ENCODE results near the gene PNP.
"Not testable (repeated sequence)": the region's sequence is repeated elsewhere in the genome, so short reads cannot be mapped to it uniquely, and the experiment has no call there.

PNP gene

DNA sequence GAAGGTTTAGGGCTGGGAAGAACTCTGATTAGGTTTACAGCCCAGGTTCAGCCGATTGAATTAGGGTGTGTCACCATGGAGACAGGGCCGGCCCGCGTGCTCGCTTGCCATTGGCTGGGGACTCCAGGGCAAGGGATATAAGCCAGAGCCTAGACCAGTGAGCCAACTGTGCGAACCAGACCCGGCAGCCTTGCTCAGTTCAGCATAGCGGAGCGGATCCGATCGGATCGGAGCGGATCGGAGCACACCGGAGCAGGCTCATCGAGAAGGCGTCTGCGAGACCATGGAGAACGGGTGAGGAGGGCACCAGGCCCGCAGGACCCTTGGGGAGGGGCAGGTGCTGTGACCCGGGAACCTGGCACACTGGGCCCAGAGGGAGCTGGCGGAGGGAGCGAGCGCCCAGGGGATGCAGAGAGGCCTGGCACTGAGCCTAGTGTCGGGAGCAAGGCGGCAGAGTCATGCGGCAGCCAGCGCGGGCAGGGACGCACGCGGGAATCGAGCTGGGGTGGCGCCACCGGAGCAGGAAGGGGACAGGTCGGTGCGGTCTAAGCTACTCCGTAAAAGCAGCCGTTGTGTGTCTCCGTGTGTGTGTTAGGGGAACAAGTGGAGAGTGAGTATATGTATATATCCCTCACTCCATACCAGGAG lies at the start of gene PNP:
Gene PNP, plus strand, starts transcription at position 165 of the 648 bp plus-strand sequence. Its CDS starts 119 bp downstream, at position 284.
- peak; percentile 43 for DNase-seq (ENCODE audit: low read depth, low spot score)

DNA sequence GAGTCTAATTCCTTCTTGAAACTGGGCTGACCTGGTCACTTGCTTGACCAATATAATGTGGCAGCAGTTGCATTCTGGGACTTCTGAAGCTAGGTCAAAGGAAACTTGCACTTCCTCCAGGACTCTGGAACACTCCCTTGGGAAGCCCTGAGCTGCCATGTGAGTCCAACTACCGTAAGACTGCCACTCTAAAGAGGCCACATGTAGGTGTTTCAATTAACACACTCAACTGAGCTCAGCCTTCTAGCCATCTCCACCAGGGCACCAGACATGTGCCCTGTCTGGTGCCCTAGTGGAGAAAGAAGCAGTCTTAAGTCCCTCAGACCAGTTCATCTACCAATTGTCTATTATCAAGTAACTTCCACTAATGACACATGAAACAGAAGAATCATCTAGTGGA lies 49.8 kb upstream of the PNP start:
- DNase-seq (ENCODE audit: low read depth, low spot score), result no peak

DNA sequence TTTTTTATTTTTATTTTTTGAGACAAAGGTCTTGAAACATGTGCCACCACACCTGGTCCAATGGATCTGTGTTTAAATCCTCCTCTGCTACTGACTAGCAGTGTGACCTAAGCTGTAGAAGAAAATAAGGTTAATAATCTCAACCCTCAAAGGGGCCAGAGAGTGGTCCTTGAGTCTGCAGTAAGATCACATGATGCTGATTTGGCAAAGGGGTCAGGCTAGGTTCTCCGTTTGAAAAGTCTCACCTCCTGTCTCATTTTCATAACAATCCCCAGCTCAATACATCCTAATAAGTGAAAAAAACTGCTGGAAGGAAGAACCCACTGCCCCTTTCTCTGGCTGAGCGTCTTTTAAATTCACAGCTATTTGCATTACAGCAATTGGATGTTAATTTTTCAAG lies 47.9 kb upstream of the PNP start:
- no peak for DNase-seq (ENCODE audit: low read depth, low spot score)

DNA sequence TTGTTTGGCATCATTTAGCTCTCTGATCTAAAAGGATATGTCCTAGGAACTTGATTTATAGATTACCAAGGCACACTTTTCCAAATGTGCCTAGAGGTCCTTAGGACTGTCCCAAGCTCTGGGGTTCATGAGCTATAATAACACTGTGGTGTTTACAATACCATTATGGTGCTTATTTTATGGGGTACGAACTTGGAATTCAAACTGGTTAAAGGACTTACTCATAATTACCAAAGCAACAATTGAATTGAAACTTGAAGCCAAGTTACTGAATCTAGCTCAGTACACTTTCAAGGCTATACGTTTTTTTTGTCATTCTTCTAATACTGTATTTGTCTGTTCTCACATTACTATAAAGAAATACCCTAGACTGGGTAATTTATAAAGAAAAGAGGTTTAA lies 46.3 kb upstream of the PNP start:
- no peak for DNase-seq (ENCODE audit: low read depth, low spot score)

DNA sequence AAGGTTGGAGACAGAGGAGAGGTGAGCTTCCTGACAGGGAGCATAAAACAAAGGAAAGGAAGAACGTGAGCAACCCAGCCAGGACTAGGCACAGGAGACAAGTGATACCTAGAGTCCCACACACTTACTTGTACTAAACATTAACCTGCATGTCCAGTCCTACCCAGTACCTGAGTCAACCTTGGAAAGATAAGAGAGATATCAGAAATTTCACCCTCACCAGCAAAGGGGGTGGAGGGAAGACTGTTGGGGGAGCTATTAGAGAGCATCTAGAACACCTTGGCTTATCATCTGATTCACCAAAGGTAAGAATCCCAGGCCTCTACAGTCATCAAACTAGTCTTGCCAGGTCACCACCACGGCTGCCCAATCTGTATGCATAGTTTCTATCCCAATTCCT lies 44.4 kb upstream of the PNP start:
- no peak for DNase-seq (ENCODE audit: low read depth, low spot score)

DNA sequence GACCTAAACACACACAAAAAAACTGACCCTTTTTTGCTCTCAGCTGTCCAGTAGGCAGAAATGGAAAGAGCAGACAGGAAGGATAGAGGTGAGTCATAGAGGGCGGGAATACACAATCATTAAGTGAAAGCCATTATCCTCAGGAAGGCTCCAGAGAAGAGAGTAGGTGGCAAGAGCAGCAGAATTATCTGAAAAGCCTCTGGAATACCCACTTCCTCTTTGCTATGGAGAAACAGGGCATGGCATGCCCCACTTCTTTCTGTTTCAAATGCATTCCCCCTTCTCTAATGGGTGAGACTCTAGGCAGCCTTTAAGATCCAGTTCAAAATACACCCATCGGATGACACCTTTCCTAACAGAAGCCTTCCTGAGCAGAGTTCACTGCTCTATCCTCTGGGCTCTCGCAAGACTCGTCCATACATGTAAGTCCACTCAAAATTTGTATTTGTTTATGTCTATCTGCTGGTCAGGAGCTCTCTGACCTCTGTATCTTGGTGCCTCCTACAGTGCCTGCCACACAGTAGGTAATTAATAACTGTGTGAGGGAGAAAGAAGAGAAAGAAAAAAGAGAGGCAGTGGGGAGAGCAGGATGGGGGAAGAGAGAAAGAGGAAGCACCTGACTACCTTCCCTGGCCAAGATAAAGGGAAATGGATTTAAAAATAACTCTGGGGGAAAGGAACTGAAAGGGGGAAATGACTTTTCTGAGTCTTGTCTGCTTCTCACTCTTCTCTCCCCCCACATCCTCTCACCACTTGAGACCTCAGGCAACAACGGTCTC lies 41.8 kb upstream of the PNP start:
- DNase-seq (ENCODE audit: low read depth, low spot score), result no peak

DNA sequence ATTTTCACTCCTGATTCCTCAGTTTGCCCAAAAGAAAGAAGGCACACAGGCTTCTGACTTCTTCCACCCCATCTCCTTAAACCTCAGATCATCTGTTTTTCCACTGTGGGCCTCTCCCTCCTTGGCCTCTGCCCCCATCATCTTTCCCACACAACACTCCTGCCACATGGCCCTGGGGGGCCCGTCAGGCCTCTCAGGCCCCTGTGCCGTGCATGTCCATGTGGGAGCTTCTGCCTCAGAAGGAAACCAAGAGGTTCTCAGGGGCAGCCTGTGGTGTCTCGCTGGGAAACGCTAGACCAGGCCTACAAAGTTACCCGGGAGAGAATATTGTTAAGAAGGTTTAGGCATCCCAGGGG lies 41.2 kb upstream of the PNP start:
- no peak for DNase-seq (ENCODE audit: low read depth, low spot score)

DNA sequence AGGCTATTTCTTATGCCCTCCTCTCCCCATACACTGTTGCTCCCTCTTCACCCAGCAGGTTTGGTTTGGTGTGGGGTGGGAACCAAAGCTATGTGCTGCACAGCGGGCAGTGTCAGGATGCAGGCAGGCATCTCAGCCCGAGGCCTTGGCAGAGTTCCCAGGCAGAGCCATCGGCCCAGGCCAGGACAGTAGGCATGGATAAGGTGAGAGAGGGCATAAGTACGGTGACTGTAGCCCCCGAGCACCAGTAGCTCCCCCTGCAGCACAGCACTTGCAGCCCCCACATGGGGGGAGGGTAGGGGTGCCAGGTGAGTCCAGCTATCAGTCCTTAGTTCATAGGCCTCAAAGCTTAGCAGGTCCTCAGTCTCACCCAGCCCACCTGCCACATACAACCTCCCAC lies 40.4 kb upstream of the PNP start:
- no peak for DNase-seq (ENCODE audit: low read depth, low spot score)

DNA sequence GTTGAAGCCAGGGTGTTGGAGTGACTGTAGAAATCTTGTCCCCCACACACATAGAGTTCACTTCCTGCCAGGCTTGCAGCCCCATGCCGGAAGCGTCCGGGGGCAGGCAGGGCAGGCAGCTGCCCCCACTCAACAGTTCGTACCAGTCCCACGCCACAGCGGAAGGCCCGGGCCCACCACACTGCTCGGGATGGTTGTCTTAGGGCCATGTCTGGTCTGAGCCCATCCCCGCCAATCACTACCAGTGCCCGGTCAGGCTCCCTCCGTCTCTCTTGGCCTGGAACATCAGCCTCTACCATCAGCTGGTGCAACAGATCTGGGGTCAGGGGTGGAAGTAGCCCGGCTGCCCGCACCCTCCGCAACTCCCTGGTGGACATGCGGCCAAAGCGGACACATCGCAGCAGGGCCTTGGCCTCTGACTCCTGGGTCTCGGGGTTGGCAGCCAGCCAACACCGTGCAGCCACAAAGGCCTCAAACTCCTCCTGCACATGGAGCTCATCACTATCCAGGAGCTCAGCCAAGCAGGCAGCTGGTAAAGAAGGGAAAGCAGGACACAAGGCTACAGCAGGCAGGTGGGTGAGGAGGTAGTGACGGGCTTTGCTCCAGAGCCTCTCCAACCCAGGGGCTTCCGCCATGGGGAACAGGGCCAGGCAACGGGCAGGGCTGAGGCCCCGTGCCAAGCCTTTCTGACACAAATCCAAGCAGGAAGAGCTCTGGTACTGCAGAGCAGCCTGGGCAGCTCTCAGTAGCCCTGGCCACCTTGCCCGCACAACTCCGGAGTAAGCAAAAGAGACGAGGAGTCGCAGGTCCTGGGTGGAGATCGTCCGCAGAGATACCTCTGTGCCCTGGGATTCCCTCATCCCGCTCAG lies 39.2 kb upstream of the PNP start:
- DNase-seq (ENCODE audit: low read depth, low spot score), result no peak

DNA sequence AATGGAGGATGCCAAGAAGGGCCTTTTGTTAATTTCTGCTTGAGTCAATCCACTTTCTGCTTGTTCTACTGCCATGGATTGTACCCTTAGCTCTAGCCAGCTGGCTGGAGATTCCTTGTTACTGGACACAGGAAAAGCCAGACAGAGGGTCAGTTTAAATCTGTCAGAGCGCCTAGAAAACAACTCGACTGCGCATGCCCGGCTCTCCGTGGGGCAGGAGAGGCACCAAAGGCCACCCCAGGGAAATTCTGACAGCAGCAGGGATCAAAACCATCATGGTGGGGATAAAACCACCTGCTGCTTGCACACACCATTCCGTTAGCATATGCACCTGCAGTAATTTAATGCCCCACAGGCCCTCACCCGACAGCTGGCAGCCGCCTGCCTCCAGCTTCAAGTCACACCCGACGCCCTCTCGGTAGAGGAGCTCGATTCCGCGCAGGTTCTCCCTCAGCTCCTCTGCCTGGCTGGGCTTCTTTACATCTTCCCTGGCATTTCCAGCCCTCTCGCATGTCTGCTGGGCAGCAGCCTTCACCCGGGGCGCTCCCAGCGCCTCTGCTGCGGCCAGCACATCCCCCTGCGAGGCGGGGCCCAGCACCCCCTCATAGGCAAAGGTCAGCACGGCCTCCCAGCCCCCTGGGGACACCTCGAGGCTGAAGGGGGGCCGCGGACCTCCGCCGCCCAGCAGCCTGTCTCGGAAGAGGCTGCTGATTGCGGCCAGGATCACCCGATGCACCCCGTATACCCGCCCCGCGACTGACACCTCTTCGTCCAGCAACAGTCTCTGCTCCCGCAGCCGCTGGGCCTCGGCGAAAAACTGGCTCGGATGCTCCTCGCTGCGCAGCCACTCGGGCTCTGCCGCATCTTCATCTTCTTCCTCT lies 34.3 kb upstream of the PNP start:
- no peak for DNase-seq (ENCODE audit: low read depth, low spot score)

DNA sequence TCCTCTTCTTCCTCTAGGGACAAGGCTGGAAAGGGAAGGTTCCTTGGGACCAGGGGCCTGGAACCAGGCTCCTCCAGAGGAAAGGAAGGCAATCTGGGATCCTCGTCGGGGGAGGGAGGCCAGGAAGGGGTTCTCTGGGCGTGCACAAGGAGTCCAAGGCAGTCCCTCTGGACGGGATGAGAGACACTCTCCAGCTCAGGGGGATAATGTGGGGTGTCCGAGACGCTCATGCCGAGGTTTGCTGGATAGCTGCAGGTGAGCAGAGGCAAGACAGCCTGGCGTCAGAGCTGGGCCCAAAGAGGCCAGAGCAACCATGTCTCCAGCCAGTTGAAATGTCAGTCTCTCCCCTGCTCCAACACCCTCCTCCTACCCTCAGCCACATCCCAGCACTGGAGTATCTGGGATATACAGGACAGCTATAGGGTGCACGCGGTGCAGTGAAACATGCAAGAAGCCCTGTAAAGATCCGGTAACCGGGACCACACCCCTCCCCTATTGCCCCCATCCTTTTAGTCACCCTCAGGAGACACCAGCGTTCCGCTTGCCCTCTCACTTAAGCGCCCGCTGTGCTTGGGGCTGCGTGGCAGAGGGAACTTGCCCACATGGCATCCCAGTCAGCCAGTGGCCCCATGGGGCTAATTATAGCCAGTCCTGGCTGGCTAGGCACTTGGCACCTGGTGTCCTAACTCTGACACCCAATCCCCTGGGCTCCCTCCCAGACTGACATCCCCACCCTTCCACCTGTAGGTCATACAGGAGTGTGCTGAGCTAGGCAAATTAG lies 33.4 kb upstream of the PNP start, which contains the start of gene KLHL33:
Gene KLHL33, minus strand, starts transcription at position 585 of the 781 bp plus-strand sequence. Its CDS starts 355 bp downstream, at position 230.
- DNase-seq (ENCODE audit: low read depth, low spot score), result no peak

DNA sequence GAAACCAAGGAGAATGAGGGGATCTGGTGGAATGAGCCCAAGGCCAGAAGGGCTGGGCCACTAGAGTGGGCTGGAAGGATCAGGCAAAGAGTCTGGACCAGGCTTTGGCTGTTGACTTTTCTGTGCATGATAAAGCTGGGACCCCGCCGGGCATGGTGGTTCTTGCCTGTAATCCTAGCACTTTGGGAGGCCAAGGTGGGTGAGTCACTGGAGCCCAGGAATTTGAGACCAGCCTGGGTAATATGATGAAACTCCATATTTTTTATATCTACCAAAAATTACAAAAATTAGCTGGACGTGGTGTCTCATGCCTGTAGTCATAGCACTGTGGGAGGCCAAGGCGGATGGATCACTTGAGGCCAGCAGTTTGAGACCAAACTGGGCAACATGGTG lies 32.8 kb upstream of the PNP start:
- no peak for DNase-seq (ENCODE audit: low read depth, low spot score)

DNA sequence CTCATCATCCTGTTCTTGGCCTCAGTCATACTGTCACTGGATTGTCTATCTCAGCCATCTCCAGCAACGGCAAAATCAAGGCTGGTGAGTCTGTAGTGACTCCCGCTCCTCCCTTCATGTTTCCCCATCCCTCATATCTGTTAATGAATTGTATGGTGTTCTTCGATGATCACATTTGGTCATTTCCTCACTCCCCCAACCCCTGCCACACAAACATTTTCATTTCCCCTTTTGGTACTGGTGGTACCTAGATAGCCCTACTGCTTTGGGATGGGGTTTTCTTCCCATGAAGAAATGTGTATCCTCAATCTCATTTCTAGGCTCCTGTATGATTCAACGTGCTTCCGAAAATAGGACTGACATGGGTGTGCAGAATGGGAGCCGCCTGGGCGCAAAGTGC lies 30.5 kb upstream of the PNP start:
- DNase-seq (ENCODE audit: low read depth, low spot score), result no peak

DNA sequence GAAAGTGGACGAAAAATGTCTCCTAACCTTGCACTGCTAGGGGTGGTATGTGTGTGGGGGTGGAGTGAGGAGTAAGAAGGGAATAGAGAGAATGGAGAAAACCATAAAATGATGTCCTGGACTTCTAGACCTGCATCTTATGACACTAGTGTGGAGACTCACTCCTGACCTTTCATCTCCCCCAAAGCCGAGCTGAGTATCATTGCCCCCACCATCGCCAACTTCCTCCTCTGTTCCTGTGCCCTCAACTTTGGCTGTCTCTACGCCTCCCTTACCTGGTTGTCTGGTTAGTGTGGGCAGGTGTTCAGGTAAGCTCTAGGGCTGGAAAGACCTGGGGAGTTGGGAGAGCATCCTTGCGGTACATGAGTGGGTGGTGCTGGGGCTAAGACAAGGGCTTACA lies 28.7 kb upstream of the PNP start:
- no peak for DNase-seq (ENCODE audit: low read depth, low spot score)

DNA sequence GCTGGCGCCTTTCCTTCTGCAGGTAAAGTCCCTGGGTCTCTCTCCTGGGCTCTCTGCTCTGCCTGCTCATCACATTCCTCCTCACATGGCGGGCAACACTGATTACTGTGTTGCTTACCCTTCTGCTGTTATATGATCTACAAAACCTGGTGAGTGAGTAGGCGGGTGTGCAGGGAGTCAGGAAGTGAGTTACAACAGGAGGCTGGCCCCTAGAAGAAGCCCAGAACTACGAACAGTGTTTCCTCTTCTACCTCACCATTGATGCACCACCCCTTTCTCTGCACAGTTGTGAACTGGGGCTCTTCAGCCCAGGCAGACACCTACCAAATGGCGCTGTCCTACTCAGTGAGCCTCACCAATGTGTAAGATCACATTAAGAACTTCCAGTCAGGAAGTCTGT lies 28.3 kb upstream of the PNP start:
- DNase-seq (ENCODE audit: low read depth, low spot score), result no peak

DNA sequence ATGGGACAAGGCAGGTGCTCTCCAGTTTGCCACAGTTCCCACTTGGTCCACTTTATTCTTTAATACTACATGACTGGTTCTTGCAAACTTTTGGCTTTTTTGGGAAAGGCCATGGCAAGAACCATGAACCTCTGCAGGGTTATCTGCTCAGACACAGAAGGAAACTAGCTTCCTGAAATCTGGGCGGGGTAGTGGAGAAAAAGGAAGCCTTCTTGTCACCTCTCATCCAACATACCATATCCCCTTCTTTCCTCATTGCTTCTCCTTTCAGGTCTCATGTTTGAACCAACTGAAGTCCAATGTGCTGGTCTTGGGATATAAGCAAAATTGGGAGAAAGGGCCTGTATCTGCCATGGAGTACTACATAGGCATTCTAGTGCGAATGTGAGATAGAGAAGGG lies 27.7 kb upstream of the PNP start:
- DNase-seq (ENCODE audit: low read depth, low spot score), result no peak

DNA sequence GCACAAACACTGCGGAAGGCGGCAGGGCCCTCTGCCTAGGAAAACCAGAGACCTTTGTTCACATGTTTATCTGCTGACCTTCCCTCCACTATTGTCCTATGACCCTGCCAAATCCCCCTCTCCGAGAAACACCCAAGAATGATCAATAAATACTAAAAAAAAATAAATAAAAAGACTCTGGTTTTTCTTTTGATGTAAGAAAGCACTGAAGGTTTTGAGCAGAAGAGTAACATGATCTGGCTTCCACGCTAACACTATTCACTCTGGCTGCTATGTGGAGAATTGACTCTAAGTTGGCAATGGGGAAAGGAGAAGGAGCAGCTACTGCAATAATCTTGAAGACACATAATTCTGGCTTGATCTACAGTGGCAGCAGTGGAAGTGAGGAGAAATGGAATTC lies 25.6 kb upstream of the PNP start:
- DNase-seq (ENCODE audit: low read depth, low spot score), result not testable (repeated sequence)

DNA sequence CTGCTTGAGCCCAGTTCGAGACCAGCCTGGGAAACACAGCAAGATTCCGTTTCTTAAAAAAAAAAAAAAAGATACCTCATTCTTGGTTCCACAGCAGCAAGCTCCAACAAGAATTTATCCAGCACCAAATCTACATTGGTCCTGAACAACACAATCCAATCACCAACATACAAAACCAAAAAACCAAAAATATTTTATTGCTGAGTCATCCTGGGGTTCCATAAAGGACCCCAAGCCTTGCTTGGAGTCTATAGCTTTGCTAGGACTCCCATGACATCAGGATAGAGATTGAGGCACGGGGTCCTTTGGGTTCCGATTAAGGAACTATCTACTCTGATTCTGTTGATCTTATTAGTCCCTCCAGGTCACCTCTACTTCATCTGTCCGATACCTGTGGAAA lies 22.3 kb upstream of the PNP start:
- no peak for DNase-seq (ENCODE audit: low read depth, low spot score)

DNA sequence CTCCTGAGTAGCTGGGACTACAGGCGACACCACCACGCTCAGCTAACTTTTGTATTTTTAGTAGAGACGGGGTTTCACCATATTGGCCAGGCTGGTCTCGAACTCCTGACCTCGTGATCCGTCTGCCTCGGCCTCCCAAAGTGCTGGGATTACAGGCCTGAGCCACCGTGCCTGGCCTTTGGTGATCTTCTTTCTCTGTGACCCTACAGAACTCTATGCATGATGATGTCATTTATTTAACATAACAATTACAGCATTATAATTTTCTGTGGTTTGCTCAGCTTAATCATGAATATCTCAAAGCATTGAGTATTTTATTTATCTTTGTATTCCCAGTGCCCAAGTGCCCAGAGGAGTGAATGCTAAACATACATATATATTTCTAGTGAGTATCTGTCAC lies 16.4 kb upstream of the PNP start:
- DNase-seq (ENCODE audit: low read depth, low spot score), result not testable (repeated sequence)

DNA sequence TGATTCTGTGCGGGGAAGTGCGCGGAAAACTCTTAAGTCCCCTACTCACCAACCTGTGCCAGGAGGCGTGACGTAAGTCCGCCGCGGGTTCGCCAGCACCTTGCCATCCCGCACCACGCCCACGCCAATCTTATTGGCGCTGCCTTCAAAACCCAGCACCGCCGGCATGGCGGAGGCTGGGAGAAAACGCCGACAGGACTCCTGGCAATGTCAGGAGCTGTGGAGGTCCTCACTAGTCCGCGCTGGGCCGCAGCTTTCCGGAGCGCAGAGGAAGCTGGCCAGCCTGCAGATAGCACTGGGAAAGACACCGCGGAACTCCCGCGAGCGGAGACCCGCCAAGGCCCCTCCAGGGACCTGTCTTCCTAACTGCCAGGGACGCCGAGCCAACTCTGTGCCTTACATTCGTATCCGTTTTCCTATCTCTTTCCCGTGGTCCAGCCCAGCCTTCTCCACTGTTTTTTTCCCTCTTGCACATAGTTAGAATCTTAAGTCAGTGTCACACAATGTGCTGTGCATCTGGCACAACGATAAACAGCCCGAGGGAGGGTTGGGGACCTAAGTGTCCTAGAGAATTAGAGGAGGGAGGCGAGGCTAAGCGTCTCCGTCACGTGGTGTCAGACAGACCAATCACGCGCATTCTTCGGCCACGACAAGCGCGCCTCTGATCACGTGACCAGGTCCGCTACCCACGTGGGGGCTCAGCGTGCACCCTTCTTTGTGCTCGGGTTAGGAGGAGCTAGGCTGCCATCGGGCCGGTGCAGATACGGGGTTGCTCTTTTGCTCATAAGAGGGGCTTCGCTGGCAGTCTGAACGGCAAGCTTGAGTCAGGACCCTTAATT lies 14.5 kb upstream of the PNP start, which contains the start of the genes APEX1 and OSGEP:
Gene APEX1, plus strand, starts transcription at position 711 of the 839 bp plus-strand sequence. CDS start 420 bp downstream, outside the sequence.
Gene OSGEP, minus strand, starts transcription at position 297 of the 839 bp plus-strand sequence. Its CDS starts 129 bp downstream, at position 168.
- DNase-seq (ENCODE audit: low read depth, low spot score), result peak; percentile 97
